ENCODE results near the gene LSM2. TPM values are rescaled to one million over a fixed set of nuclear protein-coding genes. Genes with fewer than 3 reads are reported as not detected.

The LSM2 gene
- polyA plus RNA-seq, 1 donor (not counting 4 experiments of a cell fraction or from before 2014, with no cell fraction given), result 46.5 TPM

- H3K9ac ChIP-seq (ENCODE audit: control insufficient read depth, extremely low read depth, insufficient read depth, low read length), result peak overlapping the region; percentile 50
- peak overlapping the region; percentile 66 for H3K4me2 ChIP-seq (ENCODE audit: control insufficient read depth, extremely low read depth, insufficient read depth, low read depth, low read length)
- peaks cover 10 to 29% of the 10 kb centered on the region in 2 experiments for H3K36me3 ChIP-seq (ENCODE audit: control insufficient read depth in 2 of 2, extremely low read depth in 1 of 2, insufficient read depth in 2 of 2, low read length in 2 of 2)
- H2AFZ ChIP-seq (ENCODE audit: control insufficient read depth, low read length), result no peak overlapping the region
- no peak for TF ChIP-seq CTCF (optimal IDR thresholded peaks at IDR 0.05 in 1 of 3, IDR thresholded peaks at IDR 0.05 in 1 of 3, conservative IDR thresholded peaks at IDR 0.05 in 1 of 3; ENCODE audit: extremely low read depth in 1 of 3, insufficient read depth in 2 of 3, low read length in 3 of 3)
- TF ChIP-seq EZH2 (IDR thresholded peaks at IDR 0.05; ENCODE audit: low read length), result no peak
- H3K4me3 ChIP-seq (ENCODE audit: control insufficient read depth in 2 of 3, extremely low read depth in 1 of 3, insufficient read depth in 2 of 3, low read depth in 1 of 3, low read length in 3 of 3), result peak overlapping the region; percentile 18 to 39 (median 21)
- FAIRE-seq (peak; percentile 65), DNase-seq (ENCODE audit: low read depth, low spot score) (peak; percentile 61)
- H4K20me1 ChIP-seq (ENCODE audit: control insufficient read depth, extremely low read depth, insufficient read depth, low read length), result no peaks in the 10 kb centered on the region
- peaks cover 38% of the 10 kb centered on the region for H3K79me2 ChIP-seq (ENCODE audit: control insufficient read depth, insufficient read depth, low read length)
- no peaks in the 10 kb centered on the region for H3K9me1 ChIP-seq (ENCODE audit: control insufficient read depth, extremely low read depth, insufficient read depth, low read length)
- H3K27ac ChIP-seq (ENCODE audit: control insufficient read depth, insufficient read depth, low read length), result peak overlapping the region; percentile 65
- no peaks in the 10 kb centered on the region for H3K27me3 ChIP-seq (ENCODE audit: control insufficient read depth, extremely low read depth, insufficient read depth, low read length)
- peaks cover 32% of the 10 kb centered on the region for H3K4me1 ChIP-seq (ENCODE audit: control insufficient read depth, extremely low read depth, insufficient read depth, low read length)
- dilution Hi-C loops (cut with MboI; ENCODE audit: extremely low pct_ligation_motif_present, low sequenced_read_pairs), result no loop called here
- H3K9me3 ChIP-seq (ENCODE audit: control insufficient read depth, low read depth, low read length), result no peaks in the 10 kb centered on the region
These were observed 14.0 kb downstream of the LSM2 start for GRCh38 chr6:31792761-31793171.

GRCh38 chr6:31792090-31792374 lies 14.7 kb downstream of the LSM2 start:
- Histone ChIP-seq H3K9me3 (ENCODE audit: control insufficient read depth, low read depth, low read length) (no peaks in the 10 kb centered on the region), H3K36me3 (ENCODE audit: control insufficient read depth in 2 of 2, extremely low read depth in 1 of 2, insufficient read depth in 2 of 2, low read length in 2 of 2) (peaks cover 10 to 28% of the 10 kb centered on the region in 2 experiments), H3K4me2 (ENCODE audit: control insufficient read depth, extremely low read depth, insufficient read depth, low read depth, low read length) (no peak overlapping the region), H3K4me3 (ENCODE audit: control insufficient read depth in 2 of 3, extremely low read depth in 1 of 3, insufficient read depth in 2 of 3, low read depth in 1 of 3, low read length in 3 of 3) (no peak overlapping the region), H3K4me1 (ENCODE audit: control insufficient read depth, extremely low read depth, insufficient read depth, low read length) (peaks cover 28% of the 10 kb centered on the region), H2AFZ (ENCODE audit: control insufficient read depth, low read length) (no peak overlapping the region), H3K27me3 (ENCODE audit: control insufficient read depth, extremely low read depth, insufficient read depth, low read length) (no peaks in the 10 kb centered on the region), H3K79me2 (ENCODE audit: control insufficient read depth, insufficient read depth, low read length) (peaks cover 38% of the 10 kb centered on the region), H3K27ac (ENCODE audit: control insufficient read depth, insufficient read depth, low read length) (no peak overlapping the region), H4K20me1 (ENCODE audit: control insufficient read depth, extremely low read depth, insufficient read depth, low read length) (no peaks in the 10 kb centered on the region), H3K9ac (ENCODE audit: control insufficient read depth, extremely low read depth, insufficient read depth, low read length) (no peak overlapping the region), H3K9me1 (ENCODE audit: control insufficient read depth, extremely low read depth, insufficient read depth, low read length) (no peaks in the 10 kb centered on the region)
- no peak for TF ChIP-seq CTCF (optimal IDR thresholded peaks at IDR 0.05 in 1 of 3, IDR thresholded peaks at IDR 0.05 in 1 of 3, conservative IDR thresholded peaks at IDR 0.05 in 1 of 3; ENCODE audit: extremely low read depth in 1 of 3, insufficient read depth in 2 of 3, low read length in 3 of 3)
- TF ChIP-seq EZH2 (IDR thresholded peaks at IDR 0.05; ENCODE audit: low read length), result no peak
- FAIRE-seq (no peak), DNase-seq (ENCODE audit: low read depth, low spot score) (no peak)
- dilution Hi-C loops (cut with MboI; ENCODE audit: extremely low pct_ligation_motif_present, low sequenced_read_pairs), result no loop called here
